K562 (cell line): ENCODE measurements around the gene NIPBL. TPM values are rescaled to one million over a fixed set of nuclear protein-coding genes. Genes with fewer than 3 reads are reported as not detected.

Source experiments
- BMI1 ChIP-seq: fragments of 150-350 bp; IDR thresholded peaks from 2 replicates; pipeline ENCODE4 v1.6.1; 2014; ENCODE audit warnings: low read length
- ESRRA ChIP-seq: fragments of 450-650 bp; IDR thresholded peaks from 2 replicates; pipeline ENCODE4 v1.6.1; 2014; ENCODE audit warnings: low read depth, mild to moderate bottlenecking, moderate library complexity, borderline replicate concordance
- HES1 ChIP-seq: fragments of 450-650 bp; IDR thresholded peaks from 2 replicates; pipeline ENCODE4 v1.6.1; 2016; ENCODE audit warnings: low read depth, mild to moderate bottlenecking, moderate library complexity
- JUND ChIP-seq, 2 experiments: IDR thresholded peaks; 2 replicates in 1 of 2; 3 replicates in 1 of 2; pipeline ENCODE4 v1.6.1; 2011; ENCODE audit warnings: borderline replicate concordance in 2 of 2, low read depth in 2 of 2, low read length in 2 of 2, improper control_type of control experiment in 1 of 2, missing biosample characterization in 1 of 2, missing genetic modification characterization in 1 of 2, missing genetic modification reagents in 1 of 2
- KLF10 ChIP-seq: fragments of 250-450 bp; sonication (Bioruptor Pico); IDR thresholded peaks from 2 replicates; pipeline ENCODE4 v1.6.1; 2021; ENCODE audit warnings: matching md5 sums
- LARP7 ChIP-seq: fragments of 450-650 bp; IDR thresholded peaks from 2 replicates; pipeline ENCODE4 v1.6.1; 2016
- MECOM ChIP-seq: fragments of 250-450 bp; sonication (Bioruptor Pico); IDR thresholded peaks from 2 replicates; pipeline ENCODE4 v1.8.0; 2022; ENCODE audit warnings: inconsistent platforms
- MEF2A ChIP-seq: IDR thresholded peaks from 2 replicates; pipeline ENCODE4 v1.6.1; 2011; ENCODE audit warnings: low read depth, mild to moderate bottlenecking, low read length, moderate library complexity; ENCODE audit not compliant: control insufficient read depth
- MTA3 ChIP-seq: fragments of 450-650 bp; formaldehyde crosslinking; IDR thresholded peaks from 2 replicates; pipeline ENCODE4 v1.6.1; 2017; ENCODE audit warnings: mild to moderate bottlenecking, borderline replicate concordance
- NCOR1 ChIP-seq: fragments of 450-650 bp; IDR thresholded peaks from 2 replicates; pipeline ENCODE4 v1.6.1; 2016; ENCODE audit warnings: mild to moderate bottlenecking, moderate library complexity
- POU5F1 ChIP-seq: fragments of 150-350 bp; IDR thresholded peaks from 2 replicates; pipeline ENCODE4 v1.6.1; 2014; ENCODE audit warnings: borderline replicate concordance, low read length, low read depth, mild to moderate bottlenecking; ENCODE audit not compliant: partially characterized antibody
- RFX5 ChIP-seq: IDR thresholded peaks from 2 replicates; pipeline ENCODE4 v1.6.1; 2011; ENCODE audit warnings: low read depth, mild to moderate bottlenecking, improper control_type of control experiment, low read length
- SOX6 ChIP-seq: fragments of 450-650 bp; IDR thresholded peaks from 2 replicates; pipeline ENCODE4 v1.6.1; 2014; ENCODE audit warnings: mild to moderate bottlenecking
- TCF15 ChIP-seq: fragments of 250-450 bp; sonication (Bioruptor Pico); IDR thresholded peaks from 2 replicates; pipeline ENCODE4 v1.8.0; 2022; ENCODE audit warnings: moderate library complexity, mild to moderate bottlenecking, inconsistent platforms
- TEAD4 ChIP-seq, 2 experiments: sonication (generic) in 1 of 2; formaldehyde crosslinking in 1 of 2; IDR thresholded peaks; 2 replicates each; pipeline versions ENCODE4 v1.6.1 to v1.8.0; 2012 to 2022; ENCODE audit warnings: borderline replicate concordance in 1 of 2, inconsistent platforms in 1 of 2, low read length in 1 of 2, mild to moderate bottlenecking in 1 of 2, missing genetic modification reagents in 1 of 2
- TFAM ChIP-seq: fragments of 250-450 bp; sonication (Bioruptor Pico); conservative IDR thresholded peaks from 2 replicates; pipeline ENCODE4 v1.5.0; 2021; ENCODE audit warnings: mild to moderate bottlenecking, moderate library complexity
- TRIM24 ChIP-seq, 2 experiments: fragments of 450-650 bp; IDR thresholded peaks; 2 replicates each; pipeline ENCODE4 v1.6.1; 2016
- VEZF1 ChIP-seq: fragments of 200-800 bp; sonication (Bioruptor generic); IDR thresholded peaks from 2 replicates; pipeline ENCODE4 v1.6.1; 2017; ENCODE audit warnings: missing genetic modification characterization, missing compliant biosample characterization
- ZBTB2 ChIP-seq: fragments of 450-650 bp; IDR thresholded peaks from 2 replicates; pipeline ENCODE4 v1.6.1; 2016; ENCODE audit warnings: antibody characterized with exemption
- ZBTB26 ChIP-seq: fragments of 450-650 bp; formaldehyde crosslinking; IDR thresholded peaks from 2 replicates; pipeline ENCODE4 v1.4.0; 2022; ENCODE audit warnings: missing genetic modification characterization
- ZC3H11A ChIP-seq: IDR thresholded peaks from 2 replicates; pipeline ENCODE4 v1.6.1; 2012; ENCODE audit warnings: low read depth, low read length, improper control_type of control experiment
- ZNF324 ChIP-seq: fragments of 250-450 bp; sonication (Bioruptor Pico); IDR thresholded peaks from 2 replicates; pipeline ENCODE4 v1.4.0; 2020; ENCODE audit warnings: mild to moderate bottlenecking
- ZNF511 ChIP-seq: sonication (generic); formaldehyde crosslinking; IDR thresholded peaks from 2 replicates; pipeline ENCODE4 v1.8.0; 2022; ENCODE audit warnings: mild to moderate bottlenecking, missing genetic modification reagents
- polyA plus RNA-seq, 8 experiments: library from polyadenylated mRNA; depleted of rRNA in 4 of 8; stranded (reverse) in 5 of 8; unstranded in 3 of 8; fragments of >200 nt; fragmentation: Nextera tagmentation in 2 of 8; fragmentation: Illumina TruSeq in 1 of 8; extraction: Ambion mirVana in 2 of 8; extraction: Trizol in 1 of 8; gene quantifications; 2 replicates each; pipeline versions ENCODE4 v1.2.1 to v1.2.3, GENCODE V29; 2011 to 2014; ENCODE audit warnings: inconsistent platforms in 1 of 8, missing spikeins in 1 of 8
- total RNA-seq, 7 experiments: library from RNA; depleted of rRNA in 6 of 7; stranded (reverse); fragments of >200 nt in 6 of 7; fragmentation: Illumina TruSeq in 2 of 7; extraction: Trizol in 2 of 7; gene quantifications; 2 replicates each; pipeline versions ENCODE4 v1.2.1 to v1.2.3, GENCODE V29; 2011 to 2021; ENCODE audit warnings: low replicate concordance in 1 of 7

The NIPBL gene
- total and polyA plus RNA-seq, 9 of the 15 experiments (the other 6 are each of a cell fraction or from before 2014, with no cell fraction given): 12.9 to 56.7 (median 38.9) TPM

- peak; percentile 65 for TF ChIP-seq JUND (IDR thresholded peaks at IDR 0.05; ENCODE audit: borderline replicate concordance, low read depth, low read length)
- TF ChIP-seq JUND (tag; IDR thresholded peaks at IDR 0.05; ENCODE audit: borderline replicate concordance, low read depth, low read length): no peak; the same call in 2 of the 3 replicates
- TF ChIP-seq MECOM (CRISPR knock-in tag): no peak
- TF ChIP-seq ZNF324 (CRISPR knock-in tag): no peak
- TF ChIP-seq MEF2A: 0 out of 2 replicates have a peak, but pooled peaks have one; percentile 13
- peak in 1 of 2 experiments; percentile 79; a peak in 2 of 4 replicates for TF ChIP-seq TRIM24 (IDR thresholded peaks at IDR 0.05)
- peak; percentile 98 for TF ChIP-seq VEZF1
- TF ChIP-seq TCF15 (CRISPR knock-in tag): no peak
- 0 out of 2 replicates have a peak, but pooled peaks have one; percentile 13 for TF ChIP-seq TEAD4 (IDR thresholded peaks at IDR 0.05; ENCODE audit: low read length)
- no peak for TF ChIP-seq TEAD4 (CRISPR knock-in tag; IDR thresholded peaks at IDR 0.05; ENCODE audit: borderline replicate concordance)
- TF ChIP-seq NCOR1: peak; percentile 45
- no peak for TF ChIP-seq ZBTB2
- TF ChIP-seq RFX5: no peak
- no peak for TF ChIP-seq ZC3H11A
- TF ChIP-seq POU5F1: no peak
- TF ChIP-seq SOX6: peak; percentile 62
- TF ChIP-seq BMI1: no peak
- no peak for TF ChIP-seq HES1
- peak; percentile 56 for TF ChIP-seq MTA3
- TF ChIP-seq ZNF511 (CRISPR knock-in tag): no peak; the same call in 1 of the 2 replicates
- TF ChIP-seq ESRRA: 0 out of 2 replicates have a peak, but pooled peaks have one; percentile 51
- no peak for TF ChIP-seq KLF10
- TF ChIP-seq ZBTB26 (CRISPR knock-in tag): 0 out of 2 replicates have a peak, but pooled peaks have one; percentile 36
- no peak for TF ChIP-seq TFAM (CRISPR knock-in tag)
- no peak for TF ChIP-seq LARP7
Measured at GRCh38 chr5:36876299-36876964, at the start of gene NIPBL (continued).
